H1 (cell line): ENCODE data around the gene CDK4. TPM values are rescaled to one million over a fixed set of nuclear protein-coding genes. Genes with fewer than 3 reads are reported as not detected.

Experiments
- CTCF ChIA-PET: fragments of 300-600 bp; sonication (Branson Sonifier 250); formaldehyde crosslinking; loops from one replicate; lab custom pipeline; 2021; ENCODE audit not compliant: partially characterized antibody; lab: Charles Lee
- POLR2A ChIA-PET: fragments of 300-600 bp; sonication (Branson Sonifier 250); formaldehyde crosslinking; loops from one replicate; lab custom pipeline; 2021; ENCODE audit warnings: inconsistent platforms; ENCODE audit not compliant: partially characterized antibody; lab: Charles Lee
- DNase-seq, 2 experiments: peaks; one replicate each; pipeline versions ENCODE4 v3.0.0 to v3.0.0-alpha.2; 2010 to 2022; ENCODE audit warnings: low spot score in 2 of 2, low read depth in 1 of 2, mixed read lengths in 1 of 2
- FAIRE-seq: peaks from 2 replicates; lab custom pipeline; 2011; peaks lifted over from hg19 to GRCh38; lab: Jason Lieb, UNC
- H2AFZ ChIP-seq: 2 replicates; pipeline ENCODE4 v1.8.1; 2012; ENCODE audit warnings: low read length, inconsistent platforms
- H2AK5ac ChIP-seq: 2 replicates; pipeline ENCODE4 v1.6.1; 2013; ENCODE audit warnings: low read depth, low read length
- H2BK120ac ChIP-seq: replicated peaks from 2 replicates; pipeline ENCODE3; 2013; ENCODE audit warnings: low read depth, low read length, inconsistent platforms
- H2BK12ac ChIP-seq: 2 replicates; pipeline ENCODE4 v1.6.1; 2013; ENCODE audit warnings: low read depth, low read length
- H2BK15ac ChIP-seq: 2 replicates; pipeline ENCODE4 v1.6.1; 2013; ENCODE audit warnings: low read length
- H2BK20ac ChIP-seq: 2 replicates; pipeline ENCODE4 v1.6.1; 2013; ENCODE audit warnings: low read length
- H2BK5ac ChIP-seq: 2 replicates; pipeline ENCODE4 v1.6.1; 2013; ENCODE audit warnings: low read depth, low read length
- H3K14ac ChIP-seq: 2 replicates; pipeline ENCODE4 v1.6.1; 2013; ENCODE audit warnings: inconsistent platforms; ENCODE audit not compliant: insufficient read length
- H3K18ac ChIP-seq: 2 replicates; pipeline ENCODE4 v1.6.1; 2013; ENCODE audit warnings: low read length; ENCODE audit errors: extremely low read depth
- H3K23ac ChIP-seq: 2 replicates; pipeline ENCODE4 v1.6.1; 2013; ENCODE audit warnings: inconsistent platforms; ENCODE audit not compliant: insufficient read length
- H3K23me2 ChIP-seq: 2 replicates; pipeline ENCODE4 v1.6.1; 2013; ENCODE audit warnings: low read depth, low read length
- H3K27ac ChIP-seq: 2 replicates; pipeline ENCODE4 v1.6.1; 2011; ENCODE audit warnings: low read depth, low read length, inconsistent platforms
- H3K27me3 ChIP-seq, 4 experiments: replicated peaks in 1 of 4; 1 replicate in 1 of 4; 2 replicates in 3 of 4; pipeline versions ENCODE4 v1.6.1 to v1.8.1; 2011 to 2013; ENCODE audit warnings: low read length in 3 of 4, mild to moderate bottlenecking in 3 of 4, inconsistent platforms in 2 of 4, mixed read lengths in 2 of 4, moderate library complexity in 1 of 4; ENCODE audit not compliant: control insufficient read depth in 3 of 4, insufficient read depth in 3 of 4; ENCODE audit errors: extremely low read depth in 1 of 4
- H3K36me3 ChIP-seq, 4 experiments: 2 replicates each; pipeline versions ENCODE4 v1.6.1 to v1.8.1; 2011 to 2013; ENCODE audit warnings: mild to moderate bottlenecking in 4 of 4, low read length in 3 of 4, moderate library complexity in 2 of 4, control low read depth in 1 of 4, inconsistent platforms in 1 of 4; ENCODE audit not compliant: insufficient read depth in 4 of 4, control insufficient read depth in 2 of 4
- H3K4ac ChIP-seq: replicated peaks from 2 replicates; pipeline ENCODE3; 2013; ENCODE audit warnings: low read length, low read depth, mixed read lengths, inconsistent platforms; ENCODE audit not compliant: insufficient read length
- H3K4me1 ChIP-seq, 4 experiments: replicated peaks in 1 of 4; 1 replicate in 1 of 4; 2 replicates in 3 of 4; pipeline versions ENCODE4 v1.6.1 to v1.8.1; 2011 to 2013; ENCODE audit warnings: low read length in 3 of 4, inconsistent platforms in 2 of 4, mixed read lengths in 1 of 4; ENCODE audit not compliant: insufficient read depth in 4 of 4, control insufficient read depth in 3 of 4
- H3K4me2 ChIP-seq, 2 experiments: 2 replicates each; pipeline versions ENCODE4 v1.6.1 to v1.8.1; 2011 to 2013; ENCODE audit warnings: low read depth in 2 of 2, low read length in 2 of 2, control low read depth in 1 of 2, inconsistent platforms in 1 of 2, mild to moderate bottlenecking in 1 of 2; ENCODE audit not compliant: insufficient read depth in 1 of 2
- H3K4me3 ChIP-seq, 4 experiments: fragments of 200-600, 300-600 bp in 1 of 4; sonication (generic), shearing (Covaris generic), sonication (Bioruptor Twin) in 1 of 4; 2 replicates each; pipeline versions ENCODE4 v1.5.1 to v1.8.1; 2011 to 2016; ENCODE audit warnings: low read length in 4 of 4, low read depth in 3 of 4, control low read depth in 2 of 4, inconsistent platforms in 2 of 4, mild to moderate bottlenecking in 2 of 4, mixed read lengths in 1 of 4, moderate library complexity in 1 of 4; ENCODE audit not compliant: insufficient read depth in 2 of 4; ENCODE audit errors: extremely low read depth in 1 of 4
- H3K56ac ChIP-seq: replicated peaks from 2 replicates; pipeline ENCODE3; 2013; ENCODE audit warnings: low read depth, mild to moderate bottlenecking, mixed read lengths, low read length, inconsistent platforms; ENCODE audit not compliant: insufficient read length
- H3K79me1 ChIP-seq: 2 replicates; pipeline ENCODE4 v1.6.1; 2013; ENCODE audit warnings: low read depth, low read length, control low read depth
- H3K79me2 ChIP-seq, 2 experiments: 2 replicates each; pipeline versions ENCODE4 v1.6.1 to v1.8.1; 2012 to 2013; ENCODE audit warnings: low read length in 2 of 2, mild to moderate bottlenecking in 2 of 2, inconsistent platforms in 1 of 2; ENCODE audit not compliant: insufficient read depth in 2 of 2, control insufficient read depth in 1 of 2
- H3K9ac ChIP-seq, 4 experiments: replicated peaks in 1 of 4; 1 replicate in 1 of 4; 2 replicates in 3 of 4; pipeline versions ENCODE4 v1.6.1 to v1.8.1; 2011 to 2013; ENCODE audit warnings: low read depth in 3 of 4, low read length in 3 of 4, control low read depth in 2 of 4, mild to moderate bottlenecking in 2 of 4, moderate library complexity in 2 of 4, inconsistent platforms in 1 of 4; ENCODE audit errors: extremely low read depth in 1 of 4
- H3K9me3 ChIP-seq, 2 experiments: 2 replicates each; pipeline versions ENCODE4 v1.6.1 to v1.8.1; 2012 to 2013; ENCODE audit warnings: mild to moderate bottlenecking in 2 of 2, moderate library complexity in 2 of 2, control low read depth in 1 of 2, inconsistent platforms in 1 of 2, low read depth in 1 of 2, low read length in 1 of 2, mixed read lengths in 1 of 2; ENCODE audit not compliant: insufficient read depth in 2 of 2
- H4K20me1 ChIP-seq, 2 experiments: replicated peaks in 1 of 2; 2 replicates each; pipeline versions ENCODE3 to v1.8.1; 2011 to 2013; ENCODE audit warnings: inconsistent platforms in 2 of 2, low read length in 2 of 2, mild to moderate bottlenecking in 1 of 2; ENCODE audit not compliant: insufficient read depth in 2 of 2, control insufficient read depth in 1 of 2
- H4K5ac ChIP-seq: 2 replicates; pipeline ENCODE4 v1.6.1; 2013; ENCODE audit warnings: low read length, low read depth, mixed read lengths, inconsistent platforms; ENCODE audit not compliant: insufficient read length
- H4K8ac ChIP-seq: 2 replicates; pipeline ENCODE4 v1.8.0; 2013; ENCODE audit warnings: mild to moderate bottlenecking, moderate library complexity, low read length, inconsistent platforms; ENCODE audit not compliant: insufficient read depth; ENCODE audit errors: extremely low read depth
- H4K91ac ChIP-seq: replicated peaks from 2 replicates; pipeline ENCODE3; 2013; ENCODE audit warnings: low read length, mixed read lengths, inconsistent platforms; ENCODE audit not compliant: insufficient read length
- FOSL1 ChIP-seq: IDR thresholded peaks from 2 replicates; pipeline ENCODE4 v1.6.1; 2011; ENCODE audit warnings: mild to moderate bottlenecking, low read depth, low read length, moderate library complexity; ENCODE audit not compliant: insufficient read depth
- KDM1A ChIP-seq: fragments of 200-600, 300-600 bp; sonication (generic); IDR thresholded peaks from 2 replicates; pipeline ENCODE4 v1.7.1; 2016; ENCODE audit warnings: mild to moderate bottlenecking, low read length, borderline replicate concordance
- MAFK ChIP-seq: IDR thresholded peaks from 2 replicates; pipeline ENCODE4 v1.6.1; 2012; ENCODE audit warnings: low read depth, mild to moderate bottlenecking, improper control_type of control experiment, low read length
- PHF8 ChIP-seq: fragments of 200-600 bp; sonication (generic); conservative IDR thresholded peaks from 2 replicates; pipeline ENCODE4 v1.7.1; 2012; ENCODE audit warnings: low read depth, mild to moderate bottlenecking, inconsistent platforms, low read length, moderate library complexity
- RNF2 ChIP-seq: fragments of 200-900, 300-1000 bp; sonication (generic); IDR thresholded peaks from 2 replicates; pipeline ENCODE4 v1.7.1; 2016; ENCODE audit warnings: borderline replicate concordance, low read depth, mild to moderate bottlenecking, antibody characterized with exemption, low read length; ENCODE audit not compliant: poor library complexity, severe bottlenecking; ENCODE audit errors: missing control alignments
- SIX5 ChIP-seq: IDR thresholded peaks from 2 replicates; pipeline ENCODE4 v1.6.1; 2011; ENCODE audit warnings: mild to moderate bottlenecking, low read depth, low read length
- SRF ChIP-seq: IDR thresholded peaks from 2 replicates; pipeline ENCODE4 v1.6.1; 2011; ENCODE audit warnings: mild to moderate bottlenecking, low read depth, low read length, moderate library complexity
- TAF7 ChIP-seq: optimal IDR thresholded peaks from 2 replicates; pipeline ENCODE3; 2011; ENCODE audit warnings: low read depth, mild to moderate bottlenecking, inconsistent platforms, low read length, moderate library complexity, borderline replicate concordance
- WGBS, 2 experiments: shearing (Covaris generic) in 1 of 2; methylation state at CpG; one replicate each; pipeline versions ENCODE4 v1.1.6 to v1.1.7; 2013 to 2015; ENCODE audit warnings: low lambda C conversion rate in 2 of 2, mixed read lengths in 2 of 2, inconsistent platforms in 1 of 2, low coverage in 1 of 2, missing lambda C conversion rate in 1 of 2; ENCODE audit not compliant: insufficient replicate concordance in 2 of 2, insufficient coverage in 1 of 2, insufficient read length in 1 of 2; ENCODE audit errors: extremely low coverage in 1 of 2, missing lambda C conversion rate in 1 of 2; 5-methylcytosine and 5-hydroxymethylcytosine counted together
- polyA plus RNA-seq, 7 experiments: library from polyadenylated mRNA; depleted of rRNA in 3 of 7; stranded (reverse) in 5 of 7; unstranded in 2 of 7; fragments of >200 nt in 5 of 7; fragments of 200-250 nt in 2 of 7; gene quantifications; 1 replicate in 5 of 7; 2 replicates in 1 of 7; 4 replicates in 1 of 7; pipeline versions ENCODE4 v1.2.1 to v1.2.3, GENCODE V29; 2011 to 2013; ENCODE audit warnings: missing spikeins in 2 of 7, mixed read lengths in 2 of 7
- total RNA-seq: library from RNA; stranded (reverse); fragmentation: NEBNext Ultra II Directional; extraction: Animal tissue kit (Norgen Biotek cat#: 25700); gene quantifications from 2 replicates; pipeline ENCODE4 v1.2.1, GENCODE V29; 2021
- TF ChIP-seq, protein P1 (sequence below): IDR thresholded peaks from 2 replicates; pipeline ENCODE4 v1.6.1; 2012; ENCODE audit warnings: inconsistent platforms
- TF ChIP-seq, protein P2 (sequence below): IDR thresholded peaks from 2 replicates; pipeline ENCODE4 v1.6.1; 2011; ENCODE audit warnings: low read depth, mild to moderate bottlenecking, low read length; ENCODE audit not compliant: insufficient read depth
- TF ChIP-seq, protein P3 (sequence below): IDR thresholded peaks from 2 replicates; pipeline ENCODE4 v1.6.1; 2012; ENCODE audit warnings: inconsistent platforms

Gene CDK4
- total and polyA plus RNA-seq, 2 of the 8 experiments (the other 6 are each of a cell fraction or from before 2014, with no cell fraction given) = 174 to 368 TPM

DNA sequence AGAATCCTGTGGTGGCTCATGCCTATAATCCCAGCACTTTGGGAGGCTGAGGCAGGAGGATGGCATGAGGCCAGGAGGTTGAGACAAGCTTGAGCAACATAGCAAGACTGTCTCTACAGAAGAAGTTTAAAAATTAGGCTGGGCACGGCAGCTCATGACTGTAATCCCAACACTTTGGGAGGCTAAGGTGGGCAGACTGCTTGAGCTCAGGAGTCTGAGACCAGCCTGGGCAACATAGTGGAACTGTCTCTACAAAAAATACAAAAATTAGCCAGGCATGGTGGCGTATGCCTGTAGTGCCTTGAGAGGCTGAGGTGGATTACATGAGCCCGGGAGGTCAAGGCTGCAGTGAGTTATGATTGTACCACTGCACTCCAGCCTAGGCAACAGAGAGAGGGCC is 15.8 kb upstream of the CDK4 start:
- Histone ChIP-seq H4K5ac (no peak overlapping the region), H3K27me3 (peaks cover 22 to 39% (median 37%) of the 10 kb centered on the region in 4 experiments), H3K27ac (no peak overlapping the region), H2BK20ac (no peak overlapping the region), H2BK12ac (no peak overlapping the region), H3K9me3 (no peaks in the 10 kb centered on the region), H2BK5ac (no peak overlapping the region), H2BK15ac (no peak overlapping the region), H2AFZ (no peak overlapping the region), H3K4me1 (peaks cover 13 to 25% (median 20%) of the 10 kb centered on the region in 4 experiments), H3K23me2 (peaks cover 33% of the 10 kb centered on the region), H4K8ac (no peak overlapping the region), H4K20me1 (peaks cover 0 to 4% of the 10 kb centered on the region in 2 experiments), H3K56ac (no peak overlapping the region), H2AK5ac (no peak overlapping the region), H3K4me3 (no peak overlapping the region), H3K18ac (no peak overlapping the region), H3K14ac (no peak overlapping the region), H3K23ac (no peak overlapping the region), H3K36me3 (peaks cover 11 to 17% (median 14%) of the 10 kb centered on the region in 4 experiments; a peak in 7 of 8 replicates), H4K91ac (no peak overlapping the region), H3K4me2 (no peak overlapping the region; a peak in 1 of 4 replicates), H3K4ac (no peak overlapping the region), H2BK120ac (no peak overlapping the region), H3K79me2 (0 out of 4 replicates have a peak, but pooled peaks cover 0 to 7% of the 10 kb centered on the region in 2 experiments), H3K79me1 (no peaks in the 10 kb centered on the region; the same call in 1 of the 2 replicates), H3K9ac (no peak overlapping the region)
- ChIA-PET CTCF (interaction anchor here (1.0 to 3.9 kb wide), 9 partner anchors 9 to 145 kb away, joined by 3 to 40 read pairs (median 6); partner anchors contain the start of gene TSFM), POLR2A (interaction anchor here (0.6 to 5.3 kb wide), 13 partner anchors 9 to 77 kb away, joined by 3 to 35 read pairs (median 4); partner anchors contain the start of genes CDK4, TSFM and TSPAN31)
- no peak for FAIRE-seq
- no peak for DNase-seq
- WGBS, 2 experiments = 87% methylated on average over 3 of the region's 3 CpGs; no CpG with 5 or more reads in 1 of the 2 experiments
- TF ChIP-seq, protein P1, sequence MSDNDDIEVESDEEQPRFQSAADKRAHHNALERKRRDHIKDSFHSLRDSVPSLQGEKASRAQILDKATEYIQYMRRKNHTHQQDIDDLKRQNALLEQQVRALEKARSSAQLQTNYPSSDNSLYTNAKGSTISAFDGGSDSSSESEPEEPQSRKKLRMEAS = no peak
- TF ChIP-seq SIX5 (no peak), SRF (no peak), RNF2 (no peak), PHF8 (no peak), FOSL1 (no peak), MAFK (no peak), KDM1A (no peak), TAF7 (no peak)
- TF ChIP-seq, protein P2, sequence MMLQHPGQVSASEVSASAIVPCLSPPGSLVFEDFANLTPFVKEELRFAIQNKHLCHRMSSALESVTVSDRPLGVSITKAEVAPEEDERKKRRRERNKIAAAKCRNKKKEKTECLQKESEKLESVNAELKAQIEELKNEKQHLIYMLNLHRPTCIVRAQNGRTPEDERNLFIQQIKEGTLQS = no peak
- TF ChIP-seq, protein P3, sequence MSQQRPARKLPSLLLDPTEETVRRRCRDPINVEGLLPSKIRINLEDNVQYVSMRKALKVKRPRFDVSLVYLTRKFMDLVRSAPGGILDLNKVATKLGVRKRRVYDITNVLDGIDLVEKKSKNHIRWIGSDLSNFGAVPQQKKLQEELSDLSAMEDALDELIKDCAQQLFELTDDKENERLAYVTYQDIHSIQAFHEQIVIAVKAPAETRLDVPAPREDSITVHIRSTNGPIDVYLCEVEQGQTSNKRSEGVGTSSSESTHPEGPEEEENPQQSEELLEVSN = no peak
